GM18519 (cell line): ENCODE data around the gene MGAT4B.

Source experiments
- ATAC-seq: cut with Tn5 transposase; IDR thresholded peaks from one replicate; pipeline ENCODE4 v1.9.1; 2021; ENCODE audit warnings: mild to moderate bottlenecking, moderate library complexity; ENCODE audit not compliant: unreplicated experiment, low FRiP score

The MGAT4B gene

GRCh38 chr5:179812997-179813607, 6.4 kb upstream of the MGAT4B start:
- no peak for ATAC-seq

- ATAC-seq: no peak
Measured at GRCh38 chr5:179812135-179812825, 5.6 kb upstream of the MGAT4B start.

- no peak for ATAC-seq
Measured at GRCh38 chr5:179805529-179806249, 977 bp downstream of the MGAT4B start.

GRCh38 chr5:179805070-179805528, 1.6 kb downstream of the MGAT4B start:
- ATAC-seq: no peak

- ATAC-seq: no peak
Measured at GRCh38 chr5:179804555-179804947, 2.1 kb downstream of the MGAT4B start.

GRCh38 chr5:179803651-179804554, 2.8 kb downstream of the MGAT4B start:
- ATAC-seq: no peak

- no peak for ATAC-seq
Measured at GRCh38 chr5:179802950-179803562, 3.6 kb downstream of the MGAT4B start.

GRCh38 chr5:179802207-179802883, 4.3 kb downstream of the MGAT4B start:
- ATAC-seq: no peak

GRCh38 chr5:179801304-179802206, 5.1 kb downstream of the MGAT4B start:
- no peak for ATAC-seq

- ATAC-seq: no peak
Measured at GRCh38 chr5:179800696-179801201, 5.9 kb downstream of the MGAT4B start.

- no peak for ATAC-seq
Measured at GRCh38 chr5:179800071-179800695, 6.5 kb downstream of the MGAT4B start.

GRCh38 chr5:179799644-179799973, 7.1 kb downstream of the MGAT4B start:
- ATAC-seq: no peak

GRCh38 chr5:179798771-179799643, 7.7 kb downstream of the MGAT4B start:
- no peak for ATAC-seq

- no peak for ATAC-seq
Measured at GRCh38 chr5:179798144-179798770, 8.4 kb downstream of the MGAT4B start.

- ATAC-seq: no peak
Measured at GRCh38 chr5:179797741-179798140, 8.9 kb downstream of the MGAT4B start.

GRCh38 chr5:179796877-179797608, 9.6 kb downstream of the MGAT4B start:
- no peak for ATAC-seq
